NCI-H748 (cell line): ENCODE data around the gene RASSF3.

Source experiments
- DNase-seq: peaks from one replicate; lab custom pipeline; 2025; ENCODE audit not compliant: unreplicated experiment; lab: John Stamatoyannopoulos, UW

The RASSF3 gene

GRCh38 chr12:64720884-64721283 is 110.6 kb downstream of the RASSF3 start:
- no peak for DNase-seq

- no peak for DNase-seq
Measured at GRCh38 chr12:64722835-64723234, 112.5 kb downstream of the RASSF3 start.

- no peak for DNase-seq
Measured at GRCh38 chr12:64723630-64724029, 113.3 kb downstream of the RASSF3 start.

GRCh38 chr12:64724201-64724745 is 114.0 kb downstream of the RASSF3 start:
- no peak for DNase-seq

GRCh38 chr12:64729909-64730587 is 119.8 kb downstream of the RASSF3 start:
- DNase-seq = no peak

- DNase-seq = peak; percentile 13
Measured at GRCh38 chr12:64730588-64730969, 120.3 kb downstream of the RASSF3 start.

GRCh38 chr12:64731683-64732082 is 121.4 kb downstream of the RASSF3 start:
- DNase-seq = no peak

GRCh38 chr12:64733857-64734256 is 123.6 kb downstream of the RASSF3 start:
- DNase-seq = no peak

GRCh38 chr12:64735442-64735841 is 125.1 kb downstream of the RASSF3 start:
- DNase-seq = no peak

- DNase-seq = no peak
Measured at GRCh38 chr12:64736771-64737170, 126.5 kb downstream of the RASSF3 start.

GRCh38 chr12:64737539-64737938 is 127.2 kb downstream of the RASSF3 start:
- DNase-seq = no peak

- DNase-seq = no peak
Measured at GRCh38 chr12:64739778-64740177, 129.5 kb downstream of the RASSF3 start.

GRCh38 chr12:64740646-64741045 is 130.4 kb downstream of the RASSF3 start:
- DNase-seq = no peak

- DNase-seq = no peak
Measured at GRCh38 chr12:64742416-64742815, 132.1 kb downstream of the RASSF3 start.

- DNase-seq = no peak
Measured at GRCh38 chr12:64743206-64743605, 132.9 kb downstream of the RASSF3 start.

GRCh38 chr12:64744422-64745258 is 134.3 kb downstream of the RASSF3 start:
- DNase-seq = no peak

- DNase-seq = no peak
Measured at GRCh38 chr12:64745259-64745807, 135.0 kb downstream of the RASSF3 start.

GRCh38 chr12:64745980-64746379 is 135.7 kb downstream of the RASSF3 start:
- DNase-seq = no peak

GRCh38 chr12:64746663-64747062 is 136.4 kb downstream of the RASSF3 start:
- DNase-seq = no peak
